ENCODE data around the gene SH3BP5. TPM values are rescaled to one million over a fixed set of nuclear protein-coding genes. Genes with fewer than 3 reads are reported as not detected.
"Not testable (repeated sequence)": the region's sequence is repeated elsewhere in the genome, so short reads cannot be mapped to it uniquely, and the experiment has no call there.

The SH3BP5 gene
- total RNA-seq: 37.1 TPM

GRCh38 chr3:15332405-15333098, at the start of gene SH3BP5:
Gene SH3BP5, minus strand, starts transcription at chr3:15332586. Its CDS starts 178 bp downstream, at chr3:15332408.
- DNase-seq: peak; percentile 87

GRCh38 chr3:15380980-15381890, 48.8 kb upstream of the SH3BP5 start:
- no peak for DNase-seq

GRCh38 chr3:15377961-15378791, 45.8 kb upstream of the SH3BP5 start:
- peak; percentile 97 for DNase-seq

- no peak for DNase-seq
Observed at GRCh38 chr3:15375461-15376000, 43.1 kb upstream of the SH3BP5 start.

GRCh38 chr3:15372918-15373317, 40.5 kb upstream of the SH3BP5 start:
- DNase-seq: no peak

GRCh38 chr3:15368561-15369135, 36.3 kb upstream of the SH3BP5 start:
- DNase-seq: no peak

GRCh38 chr3:15367059-15367458, 34.7 kb upstream of the SH3BP5 start:
- no peak for DNase-seq

GRCh38 chr3:15364078-15364477, 31.7 kb upstream of the SH3BP5 start:
- DNase-seq: not testable (repeated sequence)

GRCh38 chr3:15361494-15362214, 29.3 kb upstream of the SH3BP5 start:
- no peak for DNase-seq

- DNase-seq: peak; percentile 37
Observed at GRCh38 chr3:15360788-15361493, 28.6 kb upstream of the SH3BP5 start.

- DNase-seq: no peak
Observed at GRCh38 chr3:15359677-15360397, 27.5 kb upstream of the SH3BP5 start.

GRCh38 chr3:15356651-15357061, 24.3 kb upstream of the SH3BP5 start:
- not testable (repeated sequence) for DNase-seq

GRCh38 chr3:15356176-15356575, 23.8 kb upstream of the SH3BP5 start:
- no peak for DNase-seq

GRCh38 chr3:15355086-15355485, 22.7 kb upstream of the SH3BP5 start:
- DNase-seq: no peak

- no peak for DNase-seq
Observed at GRCh38 chr3:15354485-15354884, 22.1 kb upstream of the SH3BP5 start.

- DNase-seq: no peak
Observed at GRCh38 chr3:15350141-15350540, 17.8 kb upstream of the SH3BP5 start.

GRCh38 chr3:15349438-15349837, 17.1 kb upstream of the SH3BP5 start:
- not testable (repeated sequence) for DNase-seq

- no peak for DNase-seq
Observed at GRCh38 chr3:15348246-15348645, 15.9 kb upstream of the SH3BP5 start.

- no peak for DNase-seq
Observed at GRCh38 chr3:15347737-15348110, 15.3 kb upstream of the SH3BP5 start.

Measured in tongue (tissue), 2 donors.